Activated naive CD4-positive, alpha-beta T cell treated with anti-CD3 and anti-CD28 coated beads for 36 hours (primary cell): ENCODE results near the gene EXOC3L1. TPM values are rescaled to one million over a fixed set of nuclear protein-coding genes. Genes with fewer than 3 reads are reported as not detected.
A peak's percentile ranks its signal among the peaks of the same experiment; 100 is the strongest.

Source experiments
- CTCF ChIA-PET: fragments of 350-600 bp; sonication (Branson Sonifier 250); formaldehyde crosslinking; loops from one replicate; lab custom pipeline; 2021; ENCODE audit warnings: antibody characterized with exemption; lab: Charles Lee
- DNase-seq: peaks from one replicate; pipeline ENCODE4 v3.0.0-alpha.2; 2020
- H3K27ac Mint-ChIP-seq: one replicate; pipeline ENCODE4 v1.8.0; 2021; ENCODE audit warnings: mild to moderate bottlenecking, mixed read lengths
- H3K27me3 Mint-ChIP-seq: one replicate; pipeline ENCODE4 v1.8.0; 2021; ENCODE audit warnings: low read depth, mixed read lengths
- H3K36me3 Mint-ChIP-seq: one replicate; pipeline ENCODE4 v1.8.0; 2021; ENCODE audit warnings: low read depth, mixed read lengths
- H3K4me1 Mint-ChIP-seq: one replicate; pipeline ENCODE4 v1.8.0; 2021; ENCODE audit warnings: low read depth, mixed read lengths
- H3K4me3 Mint-ChIP-seq: one replicate; pipeline ENCODE4 v1.8.0; 2021; ENCODE audit warnings: mild to moderate bottlenecking, moderate library complexity, mixed read lengths
- H3K9me3 Mint-ChIP-seq: one replicate; pipeline ENCODE4 v1.8.0; 2021; ENCODE audit warnings: mixed read lengths
- intact Hi-C: fragments of 100-400 bp; cut with micrococcal nuclease; formaldehyde crosslinking; loops from one replicate; pipeline ENCODE4 v1.15.1; 2023
- total RNA-seq, 2 experiments: library from RNA; stranded (reverse); gene quantifications; one replicate each; pipeline ENCODE4 v1.2.3, GENCODE V29; 2021

EXOC3L1 gene
- total RNA-seq, 2 experiments from 2014 or later, result not detected

- Mint-ChIP-seq H3K4me3 (no peak overlapping the region), H3K27ac (no peak overlapping the region), H3K27me3 (no peaks in the 10 kb centered on the region), H3K36me3 (peaks cover 15% of the 10 kb centered on the region), H3K9me3 (no peaks in the 10 kb centered on the region), H3K4me1 (peaks cover 2% of the 10 kb centered on the region)
- intact Hi-C loops, result no loop called here
- CTCF ChIA-PET, result interaction anchor here (0.7 to 1.6 kb wide), 2 partner anchors 10 to 25 kb away, joined by 4 to 5 read pairs; partner anchors contain the start of gene TMEM208
- DNase-seq, result no peak
Observed at GRCh38 chr16:67201411-67202345, 11.7 kb upstream of the EXOC3L1 start.

DNA sequence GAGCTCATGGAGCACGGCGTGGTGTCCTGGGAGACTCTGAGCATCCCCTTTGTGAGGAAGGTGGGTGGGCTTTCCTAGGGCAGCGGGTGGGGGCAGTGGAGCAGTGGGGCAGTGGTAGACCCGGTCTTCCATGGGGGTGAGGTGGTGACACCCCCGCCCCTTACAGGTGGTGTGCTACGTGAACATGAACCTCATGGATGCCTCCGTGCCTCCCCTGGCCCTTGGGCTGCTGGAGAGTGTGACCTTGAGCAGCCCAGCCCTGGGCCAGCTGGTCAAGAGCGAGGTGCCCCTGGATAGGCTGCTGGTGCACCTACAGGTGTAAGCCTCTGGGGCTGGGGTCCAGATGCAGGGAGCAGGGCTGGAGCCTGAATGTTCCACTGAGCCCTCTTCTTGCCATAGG lies 10.6 kb upstream of the EXOC3L1 start:
- CTCF ChIA-PET, result interaction anchor here (0.6 kb wide), 2 partner anchors 121 to 148 kb away, joined by 5 to 8 read pairs; no protein-coding TSS in a partner anchor
- intact Hi-C loops, result no loop called here
- no peaks in the 10 kb centered on the region for H3K27me3 Mint-ChIP-seq
- H3K27ac Mint-ChIP-seq, result no peak overlapping the region
- no peaks in the 10 kb centered on the region for H3K9me3 Mint-ChIP-seq
- DNase-seq, result no peak
- peaks cover 13% of the 10 kb centered on the region for H3K4me1 Mint-ChIP-seq
- peaks cover 24% of the 10 kb centered on the region for H3K36me3 Mint-ChIP-seq
- no peak overlapping the region for H3K4me3 Mint-ChIP-seq

DNA sequence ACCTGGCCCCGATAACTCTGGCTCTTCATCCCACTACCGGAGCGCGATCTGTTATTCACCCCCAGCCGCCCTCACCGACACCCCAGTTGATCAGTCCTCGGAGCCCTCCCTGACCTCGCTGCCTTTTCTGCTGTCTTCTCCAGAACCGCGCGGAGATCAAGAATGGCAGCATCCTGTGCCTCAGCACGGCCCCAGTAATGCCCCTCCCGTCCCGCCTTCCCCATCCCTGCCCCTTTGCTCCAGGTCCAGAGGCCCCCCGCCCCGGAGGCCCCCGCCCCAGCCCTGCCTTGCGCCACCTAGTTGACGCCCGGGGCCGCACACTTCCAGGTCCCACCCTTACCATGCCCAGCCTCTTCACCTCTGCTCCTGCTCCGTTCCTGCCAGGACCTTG lies 9.9 kb upstream of the EXOC3L1 start:
- Mint-ChIP-seq H3K9me3 (no peaks in the 10 kb centered on the region), H3K4me1 (peaks cover 18% of the 10 kb centered on the region), H3K4me3 (no peak overlapping the region), H3K27ac (no peak overlapping the region), H3K27me3 (no peaks in the 10 kb centered on the region), H3K36me3 (peaks cover 26% of the 10 kb centered on the region)
- CTCF ChIA-PET, result interaction anchor here (0.6 to 2.9 kb wide), 3 partner anchors 15 to 222 kb away, joined by 3 to 10 read pairs (median 8); no protein-coding TSS in a partner anchor
- no peak for DNase-seq
- intact Hi-C loops, result no loop called here

DNA sequence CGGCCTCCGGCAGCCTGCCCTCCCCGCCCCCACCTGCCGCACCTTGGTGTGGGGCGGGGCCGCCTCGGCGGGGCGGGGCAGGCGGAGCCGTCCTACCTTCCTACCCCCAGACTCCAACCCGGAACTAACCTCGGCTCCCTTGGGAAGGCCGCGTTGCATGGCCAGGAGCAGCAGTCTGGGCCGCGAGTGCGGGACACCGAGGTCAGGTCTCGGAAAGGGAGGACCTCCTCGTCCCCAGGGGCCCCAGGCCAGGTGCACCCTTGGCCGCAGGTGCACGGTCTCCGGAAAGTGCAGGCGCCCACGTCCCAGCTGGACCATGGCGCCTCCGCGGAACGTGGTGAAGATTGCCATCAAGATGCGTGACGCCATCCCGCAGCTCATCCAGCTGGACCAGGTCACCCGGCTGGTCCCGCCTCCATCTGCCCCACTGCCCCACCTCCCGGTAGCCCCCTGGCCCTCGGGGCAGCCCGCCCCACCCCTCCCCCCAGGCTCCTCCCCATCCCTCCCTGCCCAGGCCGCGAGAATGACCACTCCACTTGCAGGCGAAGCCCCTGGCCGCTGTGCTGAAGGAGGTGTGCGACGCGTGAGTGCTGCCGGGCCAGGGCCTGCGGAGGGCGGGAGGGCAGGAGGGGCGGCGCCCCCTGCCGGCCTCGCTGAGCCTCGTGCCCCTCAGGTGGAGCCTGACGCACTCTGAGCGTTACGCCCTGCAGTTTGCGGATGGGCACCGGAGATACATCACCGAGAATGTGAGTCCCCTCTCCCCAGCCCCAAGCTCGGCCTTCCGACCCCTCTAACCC lies 9.3 kb upstream of the EXOC3L1 start, which contains the start of gene ELMO3:
Gene ELMO3, plus strand, starts transcription at position 121 of the 797 bp plus-strand sequence. Its CDS starts 196 bp downstream, at position 317.
- DNase-seq, result no peak
- Mint-ChIP-seq H3K27me3 (no peaks in the 10 kb centered on the region), H3K4me1 (peaks cover 20% of the 10 kb centered on the region), H3K4me3 (no peak within 1 kb of the TSS), H3K27ac (no peak within 1 kb of the TSS), H3K36me3 (peaks cover 24% of the 10 kb centered on the region), H3K9me3 (no peaks in the 10 kb centered on the region)
- intact Hi-C loops, result no loop called here
- CTCF ChIA-PET, result interaction anchor here (0.6 to 2.9 kb wide), 3 partner anchors 9 to 223 kb away, joined by 3 to 10 read pairs (median 6); no protein-coding TSS in a partner anchor

DNA sequence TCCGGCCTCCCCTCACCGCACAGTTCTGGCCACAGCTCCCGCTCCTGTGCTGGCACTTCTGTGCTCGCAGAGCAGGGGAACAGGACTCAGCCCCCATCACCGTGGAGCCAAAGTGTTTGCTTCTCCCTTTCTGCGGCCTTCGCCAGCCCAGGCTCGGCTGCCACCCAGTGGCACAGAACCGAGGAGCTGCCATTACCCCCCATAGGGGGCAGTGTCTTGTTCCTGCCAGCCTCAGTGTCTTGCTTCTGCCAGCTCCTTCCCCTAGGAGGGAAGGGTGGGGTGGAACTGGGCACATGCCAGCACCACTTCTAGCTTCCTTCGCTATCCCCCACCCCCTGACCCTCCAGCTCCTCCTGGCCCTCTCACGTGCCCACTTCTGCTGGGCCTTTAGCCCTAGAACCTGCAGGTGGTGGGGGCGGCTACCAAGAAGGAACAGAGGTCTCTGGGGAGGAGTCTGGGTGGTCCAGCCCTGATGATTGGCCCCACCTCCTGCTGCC lies 8.3 kb upstream of the EXOC3L1 start:
- CTCF ChIA-PET, result interaction anchor here (0.9 to 2.9 kb wide), 8 partner anchors 8 to 180 kb away, joined by 3 to 10 read pairs (median 4); partner anchors contain the start of gene EXOC3L1
- no peak overlapping the region for H3K4me3 Mint-ChIP-seq
- H3K27ac Mint-ChIP-seq, result no peak overlapping the region
- H3K9me3 Mint-ChIP-seq, result no peaks in the 10 kb centered on the region
- peak; percentile 33 for DNase-seq
- peaks cover 27% of the 10 kb centered on the region for H3K36me3 Mint-ChIP-seq
- intact Hi-C loops, result no loop called here
- peaks cover 29% of the 10 kb centered on the region for H3K4me1 Mint-ChIP-seq
- H3K27me3 Mint-ChIP-seq, result no peaks in the 10 kb centered on the region

DNA sequence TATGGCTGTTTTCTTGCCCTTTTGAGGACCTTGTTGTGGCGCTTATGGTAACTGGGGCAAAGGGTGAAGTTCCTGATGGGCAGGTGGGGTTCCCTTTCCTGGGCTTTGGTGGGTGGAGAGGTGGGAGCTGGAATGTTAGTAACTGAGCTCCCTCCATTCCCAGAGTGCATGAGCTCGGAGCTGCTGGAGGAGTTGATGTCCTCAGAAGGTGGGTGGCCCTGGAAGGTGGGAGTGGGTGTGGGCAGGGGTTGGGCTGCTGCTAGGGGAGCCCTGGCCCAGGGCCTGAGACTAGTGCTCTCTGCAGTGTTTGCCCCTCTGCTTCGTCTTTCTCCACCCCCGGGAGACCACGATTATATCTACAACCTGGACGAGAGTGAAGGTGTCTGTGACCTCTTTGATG lies 7.8 kb upstream of the EXOC3L1 start:
- H3K9me3 Mint-ChIP-seq, result no peaks in the 10 kb centered on the region
- intact Hi-C loops, result no loop called here
- no peak for DNase-seq
- no peak overlapping the region for H3K4me3 Mint-ChIP-seq
- H3K36me3 Mint-ChIP-seq, result peaks cover 29% of the 10 kb centered on the region
- H3K27ac Mint-ChIP-seq, result no peak overlapping the region
- H3K4me1 Mint-ChIP-seq, result peaks cover 35% of the 10 kb centered on the region
- H3K27me3 Mint-ChIP-seq, result no peaks in the 10 kb centered on the region
- CTCF ChIA-PET, result interaction anchor here (0.9 to 2.9 kb wide), 8 partner anchors 7 to 180 kb away, joined by 3 to 10 read pairs (median 4); partner anchors contain the start of gene EXOC3L1

DNA sequence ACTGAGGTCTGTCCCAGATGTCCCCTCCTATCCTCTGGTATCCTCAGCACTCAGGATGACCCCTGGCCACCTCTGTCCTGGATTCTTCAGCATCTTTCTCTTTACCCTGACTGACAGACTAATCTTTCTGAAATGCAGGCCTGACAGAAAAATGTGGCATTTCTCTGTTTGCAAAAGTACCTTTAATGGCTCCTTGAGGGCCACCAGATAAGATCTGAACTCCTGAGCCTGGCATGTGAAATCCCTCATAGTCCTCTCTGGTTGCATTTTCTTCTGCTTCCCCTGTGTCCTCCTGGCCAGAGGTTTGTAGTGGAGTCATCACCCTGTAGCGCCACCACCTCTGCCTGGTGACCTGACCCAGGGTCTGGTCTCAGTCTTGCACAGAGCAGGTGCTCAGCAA lies 6.9 kb upstream of the EXOC3L1 start:
- Mint-ChIP-seq H3K27ac (no peak overlapping the region), H3K36me3 (peaks cover 31% of the 10 kb centered on the region), H3K4me3 (no peak overlapping the region), H3K4me1 (peaks cover 39% of the 10 kb centered on the region), H3K27me3 (no peaks in the 10 kb centered on the region), H3K9me3 (no peaks in the 10 kb centered on the region)
- DNase-seq, result no peak
- CTCF ChIA-PET, result interaction anchor here (0.9 to 2.9 kb wide), 2 partner anchors 12 to 235 kb away, joined by 3 to 10 read pairs; no protein-coding TSS in a partner anchor
- intact Hi-C loops, result no loop called here

- peaks cover 28% of the 10 kb centered on the region for H3K36me3 Mint-ChIP-seq
- no peaks in the 10 kb centered on the region for H3K9me3 Mint-ChIP-seq
- DNase-seq, result no peak
- no peak overlapping the region for H3K4me3 Mint-ChIP-seq
- intact Hi-C loops, result no loop called here
- CTCF ChIA-PET, result interaction anchor here (0.9 kb wide), 1 partner anchor 234 kb away, joined by 3 read pairs; no protein-coding TSS in a partner anchor
- H3K4me1 Mint-ChIP-seq, result peaks cover 43% of the 10 kb centered on the region
- H3K27me3 Mint-ChIP-seq, result no peaks in the 10 kb centered on the region
- H3K27ac Mint-ChIP-seq, result no peak overlapping the region
Observed at GRCh38 chr16:67195676-67196075, 5.7 kb upstream of the EXOC3L1 start.

DNA sequence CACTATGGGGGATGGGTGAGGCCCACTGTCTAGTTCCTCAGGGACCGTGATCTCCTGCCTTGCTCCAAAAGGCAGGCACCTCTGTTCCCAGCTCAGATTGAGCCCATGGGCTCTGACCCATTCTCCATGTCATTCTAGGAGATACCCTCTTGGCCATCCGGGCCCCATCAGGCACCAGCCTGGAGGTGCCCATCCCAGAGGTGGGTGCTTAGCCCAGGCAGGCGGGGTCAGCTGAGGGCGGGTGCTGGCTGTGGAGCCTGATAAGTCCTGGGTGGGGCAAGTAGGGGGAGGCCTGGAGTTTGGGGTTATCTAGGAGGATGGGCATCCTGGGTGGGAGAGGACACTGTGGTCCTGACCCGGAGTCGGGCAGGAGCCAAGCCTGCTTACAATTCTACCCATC lies 4.3 kb upstream of the EXOC3L1 start:
- intact Hi-C loops, result no loop called here
- CTCF ChIA-PET, result interaction anchor here (1.7 kb wide), 1 partner anchor 10 kb away, joined by 6 read pairs; no protein-coding TSS in a partner anchor
- peaks cover 25% of the 10 kb centered on the region for H3K36me3 Mint-ChIP-seq
- H3K4me3 Mint-ChIP-seq, result peak overlapping the region; percentile 86
- no peak for DNase-seq
- no peaks in the 10 kb centered on the region for H3K9me3 Mint-ChIP-seq
- H3K27me3 Mint-ChIP-seq, result no peaks in the 10 kb centered on the region
- H3K27ac Mint-ChIP-seq, result no peak overlapping the region
- peaks cover 43% of the 10 kb centered on the region for H3K4me1 Mint-ChIP-seq

- Mint-ChIP-seq H3K27me3 (no peaks in the 10 kb centered on the region), H3K4me1 (peaks cover 43% of the 10 kb centered on the region), H3K4me3 (peak overlapping the region; percentile 86), H3K9me3 (no peaks in the 10 kb centered on the region), H3K36me3 (peaks cover 25% of the 10 kb centered on the region), H3K27ac (no peak overlapping the region)
- intact Hi-C loops, result no loop called here
- no peak for DNase-seq
- CTCF ChIA-PET, result interaction anchor here (0.6 to 1.7 kb wide), 3 partner anchors 9 to 216 kb away, joined by 3 to 6 read pairs (median 3); no protein-coding TSS in a partner anchor
Observed at GRCh38 chr16:67193536-67193935, 3.6 kb upstream of the EXOC3L1 start.

- Mint-ChIP-seq H3K9me3 (no peaks in the 10 kb centered on the region), H3K27me3 (no peaks in the 10 kb centered on the region), H3K4me1 (peaks cover 43% of the 10 kb centered on the region), H3K27ac (peak overlapping the region; percentile 69), H3K4me3 (peak overlapping the region; percentile 86), H3K36me3 (peaks cover 22% of the 10 kb centered on the region)
- CTCF ChIA-PET, result interaction anchor here (1.0 to 1.2 kb wide), 3 partner anchors 86 to 216 kb away, joined by 3 read pairs; no protein-coding TSS in a partner anchor
- no peak for DNase-seq
- intact Hi-C loops, result loop anchor here (1.0 kb wide), 4 partner anchors 10 to 51 kb away; partner anchors contain the start of genes MATCAP1 and TMEM208
Observed at GRCh38 chr16:67192781-67193361, 2.9 kb upstream of the EXOC3L1 start.
